Body of pancreas (tissue), 4 donors: ENCODE data around the gene RFC4. TPM values are rescaled to one million over a fixed set of nuclear protein-coding genes. Genes with fewer than 3 reads are reported as not detected.

Experiments used
- ATAC-seq: fragments of 150-250 bp; one replicate; pipeline ENCODE4 v1.9.1; 2016
- DNase-seq, 4 donors: peaks; one replicate each; pipeline ENCODE4 v3.0.0-alpha.2; 2019
- H3K27ac ChIP-seq, 4 donors: fragments of 200-600 bp; sonication (generic); 1 replicate in 3 of 4; 2 replicates in 1 of 4; pipeline versions ENCODE4 v1.5.1 to v1.6.1; 2016 to 2019; ENCODE audit warnings: mild to moderate bottlenecking in 1 of 4, mixed read lengths in 1 of 4, moderate library complexity in 1 of 4
- H3K27me3 ChIP-seq, 2 donors: fragments of 200-600 bp; sonication (generic); one replicate each; pipeline ENCODE4 v1.6.0; 2016; ENCODE audit warnings: mild to moderate bottlenecking in 1 of 2
- H3K36me3 ChIP-seq, 2 donors: fragments of 200-600 bp; sonication (generic); replicated peaks in 1 of 2; 2 replicates each; pipeline ENCODE4 v1.5.1; 2016; ENCODE audit warnings: low read depth in 2 of 2; ENCODE audit not compliant: insufficient read depth in 1 of 2
- H3K4me1 ChIP-seq: fragments of 200-600 bp; sonication (generic); one replicate; pipeline ENCODE4 v1.6.0; 2016
- H3K4me3 ChIP-seq, 2 donors: fragments of 200-600 bp; sonication (generic); 1 replicate in 1 of 2; 2 replicates in 1 of 2; pipeline ENCODE4 v1.5.1; 2016 to 2019
- H3K9me3 ChIP-seq, 3 donors: fragments of 200-600 bp; sonication (generic); 1 replicate in 2 of 3; 2 replicates in 1 of 3; pipeline ENCODE4 v1.5.1; 2016
- POLR2A ChIP-seq, 3 donors: fragments of 450-650 bp; IDR thresholded peaks; one replicate each; pipeline ENCODE4 v1.6.1; 2016; ENCODE audit warnings: antibody characterized with exemption in 3 of 3, mild to moderate bottlenecking in 2 of 3
- WGBS, 2 donors: methylation state at CpG; one replicate each; pipeline ENCODE4 v1.1.5; 2017; 5-methylcytosine and 5-hydroxymethylcytosine counted together
- intact Hi-C: fragments of 100-400 bp; cut with DNase I; formaldehyde crosslinking; loops from one replicate; pipeline ENCODE4 v1.15.1; 2023
- total RNA-seq, 2 donors: library from RNA; depleted of rRNA; stranded (reverse); fragments of >200 nt; gene quantifications; one replicate each; pipeline ENCODE4 v1.1.0, GENCODE V29; 2016
- TF ChIP-seq, protein P1 (sequence below), 7 experiments: fragments of 450-650 bp in 4 of 7; fragments of 200-600 bp in 3 of 7; sonication (generic) in 3 of 7; IDR thresholded peaks; one replicate each; pipeline ENCODE4 v1.5.1; 2016 to 2019; ENCODE audit warnings: antibody characterized with exemption in 7 of 7

RFC4 gene
- total RNA-seq, 2 donors from 2014 or later: 6.6 to 14.5 TPM

DNA sequence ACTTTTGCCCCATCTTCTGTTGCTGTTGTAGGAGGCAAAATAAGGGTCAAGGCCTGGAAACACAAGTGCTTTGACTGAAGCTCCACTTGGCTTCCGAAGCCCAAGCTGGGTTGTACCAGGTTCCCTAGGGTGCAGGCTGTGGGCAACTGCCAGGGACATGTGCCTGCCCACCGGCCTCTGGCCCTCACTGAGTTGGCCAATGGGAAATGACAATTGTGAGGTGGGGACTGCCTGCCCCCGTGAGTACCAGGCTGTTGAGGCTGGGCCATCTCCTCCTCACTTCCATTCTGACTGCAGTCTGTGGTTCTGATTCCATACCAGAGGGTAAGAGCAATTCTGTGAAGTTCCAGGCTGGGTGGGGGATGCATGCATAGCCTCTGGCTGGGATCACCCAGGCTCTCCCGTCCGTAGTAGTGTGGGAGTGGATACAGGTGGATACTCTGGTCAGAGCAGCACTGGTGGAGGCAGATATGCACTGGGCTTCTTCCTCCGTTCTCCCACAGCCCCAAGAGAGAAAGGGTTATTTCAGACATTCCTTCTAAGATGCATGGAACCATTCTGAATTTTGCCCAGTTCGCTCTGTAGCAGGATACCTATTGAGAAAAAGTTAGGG is 36.2 kb upstream of the RFC4 start, which contains the start of gene ADIPOQ:
Gene ADIPOQ, plus strand, starts transcription at position 285 of the 613 bp plus-strand sequence. CDS start 10,349 bp downstream, outside the sequence.
- TF ChIP-seq, protein P1, sequence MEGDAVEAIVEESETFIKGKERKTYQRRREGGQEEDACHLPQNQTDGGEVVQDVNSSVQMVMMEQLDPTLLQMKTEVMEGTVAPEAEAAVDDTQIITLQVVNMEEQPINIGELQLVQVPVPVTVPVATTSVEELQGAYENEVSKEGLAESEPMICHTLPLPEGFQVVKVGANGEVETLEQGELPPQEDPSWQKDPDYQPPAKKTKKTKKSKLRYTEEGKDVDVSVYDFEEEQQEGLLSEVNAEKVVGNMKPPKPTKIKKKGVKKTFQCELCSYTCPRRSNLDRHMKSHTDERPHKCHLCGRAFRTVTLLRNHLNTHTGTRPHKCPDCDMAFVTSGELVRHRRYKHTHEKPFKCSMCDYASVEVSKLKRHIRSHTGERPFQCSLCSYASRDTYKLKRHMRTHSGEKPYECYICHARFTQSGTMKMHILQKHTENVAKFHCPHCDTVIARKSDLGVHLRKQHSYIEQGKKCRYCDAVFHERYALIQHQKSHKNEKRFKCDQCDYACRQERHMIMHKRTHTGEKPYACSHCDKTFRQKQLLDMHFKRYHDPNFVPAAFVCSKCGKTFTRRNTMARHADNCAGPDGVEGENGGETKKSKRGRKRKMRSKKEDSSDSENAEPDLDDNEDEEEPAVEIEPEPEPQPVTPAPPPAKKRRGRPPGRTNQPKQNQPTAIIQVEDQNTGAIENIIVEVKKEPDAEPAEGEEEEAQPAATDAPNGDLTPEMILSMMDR (IDR thresholded peaks at IDR 0.05): no peak
- no peak for TF ChIP-seq POLR2A (IDR thresholded peaks at IDR 0.05)
- H3K27ac ChIP-seq: no peak within 1 kb of the TSS
- no peaks in the 10 kb centered on the region for H3K27me3 ChIP-seq
- intact Hi-C loops: no loop called here
- WGBS, 2 donors: 63 to 66% methylated on average over 6 to 7 of the region's 7 CpGs
- H3K9me3 ChIP-seq: no peaks in the 10 kb centered on the region
- no peaks in the 10 kb centered on the region for H3K36me3 ChIP-seq
- H3K4me1 ChIP-seq: no peaks in the 10 kb centered on the region
- no peak within 1 kb of the TSS for H3K4me3 ChIP-seq
- no peak for ATAC-seq
- no peak for DNase-seq

DNA sequence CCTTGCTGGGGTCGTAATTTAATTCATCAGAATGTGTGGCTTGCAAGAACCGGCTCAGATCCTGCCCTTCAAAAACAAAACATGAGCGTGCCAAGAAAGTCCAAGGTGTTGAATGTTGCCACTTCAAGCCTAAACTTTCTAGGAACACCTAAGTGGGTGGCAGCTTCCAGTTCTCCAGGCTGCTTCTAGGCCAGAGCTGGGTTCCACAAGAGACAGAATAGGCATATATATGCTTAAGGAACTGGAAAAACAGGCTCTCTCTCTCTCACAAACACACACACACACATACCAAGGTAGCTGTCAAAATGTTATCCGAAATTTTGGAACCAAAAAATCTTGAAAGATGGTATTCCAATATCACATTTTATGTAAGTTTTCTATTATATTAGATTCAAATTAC is 35.3 kb upstream of the RFC4 start:
- no peak for ATAC-seq

DNA sequence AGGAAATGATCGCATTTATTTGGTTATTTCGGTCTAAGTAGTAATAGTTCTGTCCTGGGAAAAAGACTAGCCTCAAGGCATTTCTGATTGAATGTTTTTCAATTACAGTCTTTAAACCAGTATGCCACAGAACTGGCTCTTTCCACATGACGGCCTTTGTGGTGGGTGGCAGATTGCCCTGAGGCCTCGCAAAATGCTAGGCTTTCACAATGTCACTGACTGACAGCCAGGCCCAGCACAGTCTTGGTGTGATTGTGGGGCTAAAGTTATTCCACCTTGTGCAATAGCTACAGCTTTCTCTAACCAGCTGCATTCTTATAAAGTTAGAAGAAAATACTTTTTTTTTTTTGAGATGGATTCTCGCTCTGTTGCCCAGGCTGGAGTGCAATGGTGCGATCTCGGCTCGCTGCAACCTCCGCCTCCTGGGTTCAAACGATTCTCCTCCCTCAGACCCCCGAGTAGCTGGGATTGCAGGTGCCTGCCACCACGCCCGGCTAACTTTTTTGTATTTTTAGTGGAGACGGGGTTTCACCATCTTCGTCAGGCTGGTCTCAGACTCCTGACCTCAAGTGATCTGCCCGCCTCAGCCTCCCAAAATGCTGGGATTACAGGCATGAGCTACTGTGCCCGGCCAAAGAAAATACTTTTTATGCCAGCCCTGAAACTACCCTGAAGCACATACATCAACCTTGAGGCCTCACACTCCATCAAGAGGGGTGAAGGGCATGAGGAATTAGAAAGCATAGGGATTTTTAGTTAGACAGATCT is 33.8 kb upstream of the RFC4 start:
- intact Hi-C loops: no loop called here
- Histone ChIP-seq H3K27me3 (no peaks in the 10 kb centered on the region), H3K36me3 (no peaks in the 10 kb centered on the region), H3K27ac (no peak overlapping the region), H3K4me3 (no peak overlapping the region), H3K4me1 (no peaks in the 10 kb centered on the region), H3K9me3 (no peaks in the 10 kb centered on the region)
- no peak for TF ChIP-seq POLR2A (IDR thresholded peaks at IDR 0.05)
- TF ChIP-seq, protein P1 (IDR thresholded peaks at IDR 0.05): no peak
- ATAC-seq (no peak), DNase-seq (no peak)
- WGBS, 2 donors: 82 to 83% methylated on average over 17 of the region's 17 CpGs

More for the DNA sequence above, 35.3 kb upstream of the RFC4 start:
- H3K9me3 ChIP-seq: no peaks in the 10 kb centered on the region
- no peak overlapping the region for H3K4me3 ChIP-seq
- no peaks in the 10 kb centered on the region for H3K36me3 ChIP-seq
- no peak overlapping the region for H3K27ac ChIP-seq
- WGBS, 2 donors: 57 to 62% methylated on average over 4 of the region's 4 CpGs
- H3K27me3 ChIP-seq: no peaks in the 10 kb centered on the region
- DNase-seq: no peak
- H3K4me1 ChIP-seq: no peaks in the 10 kb centered on the region
- intact Hi-C loops: no loop called here
- TF ChIP-seq, protein P1 (IDR thresholded peaks at IDR 0.05): no peak
- no peak for TF ChIP-seq POLR2A (IDR thresholded peaks at IDR 0.05)

DNA sequence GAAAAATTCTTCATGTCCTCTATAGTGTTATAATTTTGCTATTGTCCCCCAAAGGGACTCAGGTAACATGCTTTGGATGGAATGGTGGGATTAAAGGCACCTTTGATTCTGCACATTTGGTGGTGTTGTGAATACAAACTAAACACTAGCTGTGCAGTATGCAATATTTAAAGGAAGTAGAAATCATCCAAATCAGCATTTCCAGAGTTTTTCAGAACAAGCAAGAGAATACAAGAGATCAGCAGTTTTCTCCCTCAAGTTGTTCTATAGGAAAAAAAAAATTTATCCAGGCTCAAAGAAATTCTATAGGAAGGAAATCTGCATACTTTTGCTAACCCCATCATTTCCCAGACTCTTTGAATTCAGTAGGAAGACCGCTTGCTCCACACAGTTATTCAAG is 26.0 kb upstream of the RFC4 start:
- Histone ChIP-seq H3K36me3 (no peaks in the 10 kb centered on the region), H3K27me3 (no peaks in the 10 kb centered on the region), H3K9me3 (no peaks in the 10 kb centered on the region), H3K4me3 (no peak overlapping the region), H3K4me1 (peaks cover 7% of the 10 kb centered on the region), H3K27ac (no peak overlapping the region)
- 79 to 83% methylated on average over 1 of the region's 1 CpG for WGBS, 2 donors
- intact Hi-C loops: no loop called here
- ATAC-seq: no peak
- DNase-seq: no peak
- no peak for TF ChIP-seq POLR2A (IDR thresholded peaks at IDR 0.05)
- TF ChIP-seq, protein P1 (IDR thresholded peaks at IDR 0.05): no peak
